GM23248 (cell line): ENCODE results near the gene GRIPAP1.

ENCODE experiments used
- EZH2 ChIP-seq: fragments of 200-600 bp; sonication (generic); IDR thresholded peaks from 2 replicates; pipeline ENCODE4 v1.6.1; 2018; ENCODE audit warnings: antibody characterized with exemption, mild to moderate bottlenecking; ENCODE audit not compliant: insufficient read depth, poor library complexity, severe bottlenecking
- EZH2phosphoT487 ChIP-seq: fragments of 200-600 bp; sonication (generic); IDR thresholded peaks from 2 replicates; pipeline ENCODE4 v1.6.1; 2018; ENCODE audit warnings: antibody characterized with exemption, moderate library complexity, mild to moderate bottlenecking, low read depth; ENCODE audit not compliant: insufficient read depth

DNA sequence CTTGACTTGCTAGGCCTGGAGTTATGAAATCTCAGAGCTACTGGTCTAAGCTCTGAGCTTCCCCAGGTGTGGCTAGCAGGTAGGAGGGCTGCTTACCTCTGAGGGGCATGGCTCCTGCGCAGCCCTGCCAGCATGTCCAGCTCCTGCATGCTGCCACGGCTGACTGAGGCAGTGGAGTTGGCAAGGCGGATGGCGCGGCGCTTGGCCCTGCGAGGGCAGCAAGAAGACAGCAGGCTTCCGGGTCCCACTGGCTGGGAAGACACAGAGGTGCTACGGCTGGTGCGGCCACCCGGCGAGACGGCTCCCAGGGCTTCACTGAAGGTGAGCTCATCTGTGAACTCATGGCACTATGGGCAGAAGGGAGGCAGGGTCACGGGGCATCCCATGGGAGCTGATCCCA is 36.1 kb downstream of the GRIPAP1 start:
- TF ChIP-seq EZH2 = no peak
- TF ChIP-seq EZH2phosphoT487 = no peak
